GM19099 (cell line): ENCODE measurements around the gene SEC62.

ENCODE experiments used
- POLR2A ChIP-seq: IDR thresholded peaks from 3 replicates; pipeline ENCODE4 v1.6.1; 2011; ENCODE audit warnings: low read depth; ENCODE audit not compliant: insufficient read length; ENCODE audit errors: extremely low read depth

SEC62 gene

GRCh38 chr3:169966428-169966950 is at the start of gene SEC62:
Gene SEC62, plus strand, starts transcription at chr3:169966807. Its CDS starts 16 bp downstream, at chr3:169966823.
- peak; percentile 91 for TF ChIP-seq POLR2A

- no peak for TF ChIP-seq POLR2A
Measured at GRCh38 chr3:169923189-169923588, 43.4 kb upstream of the SEC62 start.

GRCh38 chr3:169923831-169924230 is 42.8 kb upstream of the SEC62 start:
- TF ChIP-seq POLR2A, result no peak

GRCh38 chr3:169929830-169930519 is 36.6 kb upstream of the SEC62 start:
- TF ChIP-seq POLR2A, result no peak

GRCh38 chr3:169930843-169931242 is 35.8 kb upstream of the SEC62 start:
- TF ChIP-seq POLR2A, result no peak

GRCh38 chr3:169931747-169932520 is 34.7 kb upstream of the SEC62 start:
- TF ChIP-seq POLR2A, result peak; percentile 52

- no peak for TF ChIP-seq POLR2A
Measured at GRCh38 chr3:169939320-169939719, 27.3 kb upstream of the SEC62 start.

- TF ChIP-seq POLR2A, result no peak
Measured at GRCh38 chr3:169939751-169940150, 26.9 kb upstream of the SEC62 start.

- no peak for TF ChIP-seq POLR2A
Measured at GRCh38 chr3:169940470-169941181, 26.0 kb upstream of the SEC62 start.

- TF ChIP-seq POLR2A, result peak; percentile 46
Measured at GRCh38 chr3:169945313-169945712, 21.3 kb upstream of the SEC62 start.

GRCh38 chr3:169946336-169946735 is 20.3 kb upstream of the SEC62 start:
- TF ChIP-seq POLR2A, result no peak

GRCh38 chr3:169948559-169949448 is 17.8 kb upstream of the SEC62 start:
- no peak for TF ChIP-seq POLR2A

- no peak for TF ChIP-seq POLR2A
Measured at GRCh38 chr3:169952045-169952444, 14.6 kb upstream of the SEC62 start.

GRCh38 chr3:169953462-169954141 is 13.0 kb upstream of the SEC62 start:
- TF ChIP-seq POLR2A, result no peak
